Hepatocyte (in vitro differentiated cells): ENCODE measurements around the gene SURF2. TPM values are rescaled to one million over a fixed set of nuclear protein-coding genes. Genes with fewer than 3 reads are reported as not detected.
A peak's percentile ranks its signal among the peaks of the same experiment; 100 is the strongest.

Experiments used
- DNase-seq: peaks from one replicate; pipeline ENCODE4 v3.0.0-alpha.2; 2016; ENCODE audit warnings: low spot score
- H2AFZ ChIP-seq: fragments of 200-600 bp; sonication (generic); 2 replicates; pipeline ENCODE4 v1.6.0; 2016; ENCODE audit warnings: antibody characterized with exemption, mild to moderate bottlenecking
- H3K27ac ChIP-seq: fragments of 200-600 bp; sonication (generic); 2 replicates; pipeline ENCODE4 v1.5.1; 2016; ENCODE audit warnings: mild to moderate bottlenecking
- H3K27me3 ChIP-seq: fragments of 200-600 bp; sonication (generic); 2 replicates; pipeline ENCODE4 v1.6.1; 2016
- H3K36me3 ChIP-seq: fragments of 200-600 bp; sonication (generic); replicated peaks from 2 replicates; pipeline ENCODE4 v1.5.1; 2016; ENCODE audit warnings: low read depth; ENCODE audit not compliant: insufficient read depth
- H3K4me1 ChIP-seq: fragments of 200-600 bp; sonication (generic); 2 replicates; pipeline ENCODE4 v1.5.1; 2016; ENCODE audit warnings: mild to moderate bottlenecking, moderate library complexity; ENCODE audit not compliant: insufficient read depth
- H3K4me2 ChIP-seq: fragments of 200-600 bp; sonication (generic); 2 replicates; pipeline ENCODE4 v1.6.0; 2016
- H3K4me3 ChIP-seq: fragments of 200-600 bp; sonication (generic); 2 replicates; pipeline ENCODE4 v1.5.1; 2016; ENCODE audit warnings: mild to moderate bottlenecking
- H3K79me2 ChIP-seq: fragments of 200-600 bp; sonication (generic); 2 replicates; pipeline ENCODE4 v1.6.0; 2017; ENCODE audit warnings: mild to moderate bottlenecking
- H3K9me2 ChIP-seq: fragments of 200-600 bp; sonication (generic); replicated peaks from 2 replicates; pipeline ENCODE4 v1.6.0; 2017; ENCODE audit warnings: mild to moderate bottlenecking; ENCODE audit not compliant: insufficient read depth
- H3K9me3 ChIP-seq: fragments of 200-600 bp; sonication (generic); 2 replicates; pipeline ENCODE4 v1.5.1; 2016; ENCODE audit warnings: low read depth, mild to moderate bottlenecking
- H4K20me1 ChIP-seq: fragments of 200-600 bp; sonication (generic); 2 replicates; pipeline ENCODE4 v1.6.0; 2016; ENCODE audit warnings: mild to moderate bottlenecking; ENCODE audit not compliant: insufficient read depth, poor library complexity, severe bottlenecking
- CTCF ChIP-seq: fragments of 200-600 bp; sonication (generic); IDR thresholded peaks from 2 replicates; pipeline ENCODE4 v1.5.1; 2016; ENCODE audit warnings: antibody characterized with exemption, mild to moderate bottlenecking; ENCODE audit not compliant: poor library complexity
- EZH2 ChIP-seq: fragments of 200-600 bp; sonication (generic); IDR thresholded peaks from 2 replicates; pipeline ENCODE4 v1.6.1; 2016; ENCODE audit warnings: antibody characterized with exemption, mild to moderate bottlenecking, borderline replicate concordance
- EZH2phosphoT487 ChIP-seq: fragments of 200-600 bp; sonication (generic); IDR thresholded peaks from one replicate; pipeline ENCODE4 v1.6.1; 2018; ENCODE audit warnings: antibody characterized with exemption, mild to moderate bottlenecking, low read depth, moderate library complexity; ENCODE audit not compliant: unreplicated experiment, severe bottlenecking
- WGBS: methylation state at CpG from one replicate; pipeline ENCODE4 v1.1.6; 2016; ENCODE audit warnings: low lambda C conversion rate; ENCODE audit errors: missing lambda C conversion rate; 5-methylcytosine and 5-hydroxymethylcytosine counted together
- polyA plus RNA-seq: library from polyadenylated mRNA; unstranded; fragments of >200 nt; fragmentation: Nextera tagmentation; extraction: Ambion mirVana; gene quantifications from 2 replicates; pipeline ENCODE4 v1.2.1, GENCODE V29; 2016
- total RNA-seq: library from RNA; depleted of rRNA; stranded (reverse); fragments of >200 nt; gene quantifications from 2 replicates; pipeline ENCODE4 v1.2.3, GENCODE V29; 2014

The SURF2 gene
- total and polyA plus RNA-seq, 2 experiments from 2014 or later: 13.6 to 22.9 TPM

DNA sequence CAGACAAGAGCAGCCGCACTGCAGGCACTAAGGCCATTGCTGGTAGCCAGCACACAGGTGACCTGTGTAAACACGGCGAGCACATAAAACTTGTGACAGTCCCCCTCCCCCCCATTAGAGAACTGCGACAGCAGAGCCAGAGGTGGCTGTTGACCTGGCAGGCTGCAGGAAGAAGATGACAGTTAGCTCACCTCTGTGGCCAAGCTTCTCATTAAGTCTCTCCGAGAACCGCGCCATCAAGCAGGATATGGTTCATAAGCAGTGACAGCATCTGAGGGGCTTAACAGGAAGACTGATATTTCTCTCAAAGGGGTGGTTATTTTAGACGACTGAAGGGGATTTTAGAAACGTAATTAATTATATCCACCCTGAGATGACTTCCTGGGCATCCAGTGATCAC is 14.3 kb downstream of the SURF2 start:
- peaks cover 38% of the 10 kb centered on the region for H3K4me1 ChIP-seq
- 80% methylated on average over 9 of the region's 9 CpGs for WGBS

GRCh38 chr9:133371261-133371711 is 14.9 kb downstream of the SURF2 start:
- no peak for DNase-seq
- Histone ChIP-seq H3K9me3 (no peaks in the 10 kb centered on the region), H4K20me1 (peaks cover 88% of the 10 kb centered on the region), H3K36me3 (no peaks in the 10 kb centered on the region), H3K27ac (peak overlapping the region; percentile 21), H3K4me3 (no peak overlapping the region), H3K4me2 (peak overlapping the region; percentile 88), H3K9me2 (no peaks in the 10 kb centered on the region), H3K27me3 (no peaks in the 10 kb centered on the region), H2AFZ (no peak overlapping the region), H3K79me2 (peaks cover 94% of the 10 kb centered on the region), H3K4me1 (peaks cover 38% of the 10 kb centered on the region)
- TF ChIP-seq EZH2: no peak
- no peak for TF ChIP-seq CTCF
- TF ChIP-seq EZH2phosphoT487: no peak
- WGBS: 80% methylated on average over 12 of the region's 12 CpGs

More for the DNA sequence above, 14.3 kb downstream of the SURF2 start:
- no peaks in the 10 kb centered on the region for H3K9me3 ChIP-seq
- no peak overlapping the region for H3K4me3 ChIP-seq
- H3K79me2 ChIP-seq: peaks cover 100% of the 10 kb centered on the region
- no peak overlapping the region for H2AFZ ChIP-seq
- TF ChIP-seq EZH2phosphoT487: no peak
- H3K27me3 ChIP-seq: no peaks in the 10 kb centered on the region
- H3K27ac ChIP-seq: peak overlapping the region; percentile 21
- H3K36me3 ChIP-seq: no peaks in the 10 kb centered on the region
- H3K4me2 ChIP-seq: peak overlapping the region; percentile 88
- no peak for DNase-seq
- no peaks in the 10 kb centered on the region for H3K9me2 ChIP-seq
- peaks cover 94% of the 10 kb centered on the region for H4K20me1 ChIP-seq

DNA sequence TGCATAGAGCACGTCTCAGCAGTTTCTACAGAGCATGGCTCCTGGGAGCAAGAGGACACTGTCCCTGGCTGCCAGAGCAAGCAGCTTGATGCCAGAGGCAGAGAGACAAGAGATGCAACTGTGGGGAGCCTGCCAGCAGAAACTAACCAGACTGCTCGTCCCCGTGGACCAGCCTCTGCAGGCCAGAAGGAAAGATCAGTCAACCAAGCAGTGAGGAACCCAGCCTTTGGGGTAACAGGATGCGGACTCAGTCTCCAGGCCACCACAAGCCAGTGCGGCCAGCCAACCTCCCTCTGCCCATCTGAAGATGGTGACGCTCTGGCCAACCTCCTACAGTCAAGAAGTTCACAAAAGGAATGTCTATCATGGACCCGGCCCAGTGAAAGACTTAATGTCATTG is 15.8 kb downstream of the SURF2 start:
- H3K27ac ChIP-seq: no peak overlapping the region
- no peak overlapping the region for H3K4me3 ChIP-seq
- H3K36me3 ChIP-seq: no peaks in the 10 kb centered on the region

More for the DNA sequence above, 15.8 kb downstream of the SURF2 start:
- Histone ChIP-seq H2AFZ (no peak overlapping the region), H3K4me1 (peaks cover 38% of the 10 kb centered on the region), H3K9me2 (no peaks in the 10 kb centered on the region), H4K20me1 (peaks cover 80% of the 10 kb centered on the region), H3K4me2 (peak overlapping the region; percentile 88), H3K27me3 (no peaks in the 10 kb centered on the region), H3K9me3 (no peaks in the 10 kb centered on the region), H3K79me2 (peaks cover 85% of the 10 kb centered on the region)
- WGBS: 91% methylated on average over 7 of the region's 7 CpGs
- no peak for TF ChIP-seq CTCF
- TF ChIP-seq EZH2: no peak
- TF ChIP-seq EZH2phosphoT487: no peak
- no peak for DNase-seq
